HuH-7 (cell line): ENCODE measurements around the gene CARMIL1.
"Not testable (repeated sequence)": the region's sequence is repeated elsewhere in the genome, so short reads cannot be mapped to it uniquely, and the experiment has no call there.

Experiments
- DNase-seq: peaks from one replicate; pipeline ENCODE4 v3.0.0; 2011; ENCODE audit warnings: low spot score

Gene CARMIL1

GRCh38 chr6:25411316-25411950 lies 132.3 kb downstream of the CARMIL1 start:
- no peak for DNase-seq

DNA sequence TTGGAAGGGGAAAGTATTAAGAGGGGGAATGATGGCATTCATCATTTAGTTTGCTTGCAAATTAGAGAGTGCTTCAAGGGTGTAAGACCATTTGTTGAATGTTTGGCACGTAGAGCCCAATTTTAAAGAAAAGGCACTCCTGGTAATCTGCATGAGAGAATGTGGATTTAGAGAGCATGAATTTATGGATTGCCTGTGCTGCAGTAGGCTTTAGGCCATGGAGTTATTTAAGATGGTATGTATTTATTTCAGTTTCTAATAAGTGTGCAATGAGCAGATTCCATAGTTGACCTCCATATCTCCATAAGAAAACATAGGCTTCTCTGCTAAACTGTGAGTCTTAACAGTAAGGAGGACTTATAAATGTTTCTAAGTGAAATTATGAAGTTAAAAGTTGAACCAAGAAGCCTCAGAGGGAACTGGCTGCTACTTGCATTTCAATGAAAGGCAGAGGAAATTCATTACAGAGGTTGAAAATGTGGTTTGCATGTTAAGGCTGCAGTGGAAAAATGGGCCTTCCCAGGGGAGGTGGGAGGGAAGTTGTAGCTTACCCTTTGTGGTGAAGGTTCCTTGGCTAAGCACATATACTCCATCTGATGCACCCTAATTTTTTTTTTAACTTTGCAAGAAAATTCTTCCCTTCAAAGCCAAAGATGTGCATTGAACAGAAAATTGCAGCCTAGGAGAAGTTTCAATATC lies 134.2 kb downstream of the CARMIL1 start:
- DNase-seq = no peak

DNA sequence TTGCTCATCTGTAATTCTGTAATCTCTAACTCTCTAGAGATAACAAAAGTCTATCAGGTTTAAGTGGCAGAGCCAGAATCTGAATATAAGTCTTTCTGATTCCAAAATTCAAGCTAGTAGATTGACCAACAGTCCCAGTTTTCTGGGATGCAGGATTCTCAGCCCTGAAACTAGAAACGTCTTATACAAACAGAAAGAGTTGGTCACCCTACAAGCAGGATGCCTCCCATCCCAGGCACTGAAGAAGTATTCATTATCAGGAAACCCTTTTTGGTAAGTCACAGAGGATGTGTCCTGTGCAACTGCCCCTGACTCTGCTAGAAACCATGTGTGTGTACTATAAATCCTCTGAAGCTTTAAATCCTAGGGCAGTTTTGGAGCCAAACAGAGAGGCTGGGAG lies 135.0 kb downstream of the CARMIL1 start:
- no peak for DNase-seq

DNA sequence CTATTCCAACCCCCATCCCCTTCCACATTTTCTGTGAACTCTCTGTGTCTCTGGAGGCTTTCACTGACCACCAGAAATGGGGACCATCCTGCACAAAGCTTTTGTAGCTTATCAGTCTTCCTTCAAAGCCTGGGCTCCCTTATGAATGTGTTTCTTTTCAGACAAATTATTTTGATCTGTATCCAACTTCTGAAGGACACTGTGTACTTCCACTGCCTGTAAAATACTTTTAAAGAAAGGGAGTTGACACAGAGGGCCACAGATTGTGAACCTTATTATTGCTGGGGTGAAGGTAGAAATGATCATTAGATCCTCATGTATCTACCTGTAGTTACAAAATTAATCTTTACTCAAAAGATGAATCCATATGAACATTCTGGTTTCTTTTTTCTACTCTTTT lies 135.6 kb downstream of the CARMIL1 start:
- no peak for DNase-seq

DNA sequence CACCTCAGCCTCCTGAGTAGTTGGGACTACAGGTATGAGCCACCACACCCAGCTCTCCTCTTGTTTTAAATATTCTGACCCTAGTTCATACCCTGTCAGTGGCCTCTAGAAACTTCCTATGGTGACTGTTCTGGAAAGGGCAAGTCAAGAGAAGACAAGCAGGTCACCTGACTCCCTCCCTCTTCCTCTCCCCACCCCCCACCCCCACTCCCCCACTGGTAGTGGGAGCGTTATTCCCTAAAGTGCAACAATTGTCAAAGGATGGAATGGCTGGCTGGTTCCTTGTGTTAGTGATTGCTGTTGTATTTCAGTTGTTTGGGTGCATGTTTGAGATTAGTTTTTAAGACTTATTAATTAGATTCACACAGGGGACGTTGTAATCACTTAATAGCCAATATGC lies 136.1 kb downstream of the CARMIL1 start:
- no peak for DNase-seq

- no peak for DNase-seq
Measured at GRCh38 chr6:25415701-25416100, 136.5 kb downstream of the CARMIL1 start.

DNA sequence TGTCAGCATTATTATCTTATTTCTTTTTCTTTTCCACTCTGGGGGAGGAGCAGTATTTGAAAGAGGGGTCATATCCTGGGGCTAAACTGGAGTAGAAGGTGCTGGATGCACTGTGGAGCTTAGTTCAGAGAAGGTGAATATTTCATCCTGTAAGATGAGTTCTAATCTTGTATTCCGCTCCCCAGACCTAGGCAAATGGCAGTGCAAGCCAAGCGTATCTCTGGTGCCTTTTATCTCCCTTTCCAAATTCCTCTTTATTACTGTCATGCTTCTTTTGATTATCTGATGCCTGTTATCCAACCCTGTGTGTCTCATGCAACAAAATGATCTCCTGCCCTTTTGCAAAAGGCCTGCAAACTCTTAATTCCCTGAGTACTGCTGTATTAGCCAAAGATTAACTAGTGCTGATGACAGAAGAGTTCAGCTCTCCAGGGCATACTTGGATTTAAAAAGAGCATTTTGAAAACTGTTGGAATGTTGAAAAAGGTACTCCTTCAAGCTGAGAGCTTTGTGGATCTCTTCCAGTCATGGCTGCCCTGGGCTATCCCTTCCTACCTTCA lies 138.0 kb downstream of the CARMIL1 start:
- DNase-seq = no peak

DNA sequence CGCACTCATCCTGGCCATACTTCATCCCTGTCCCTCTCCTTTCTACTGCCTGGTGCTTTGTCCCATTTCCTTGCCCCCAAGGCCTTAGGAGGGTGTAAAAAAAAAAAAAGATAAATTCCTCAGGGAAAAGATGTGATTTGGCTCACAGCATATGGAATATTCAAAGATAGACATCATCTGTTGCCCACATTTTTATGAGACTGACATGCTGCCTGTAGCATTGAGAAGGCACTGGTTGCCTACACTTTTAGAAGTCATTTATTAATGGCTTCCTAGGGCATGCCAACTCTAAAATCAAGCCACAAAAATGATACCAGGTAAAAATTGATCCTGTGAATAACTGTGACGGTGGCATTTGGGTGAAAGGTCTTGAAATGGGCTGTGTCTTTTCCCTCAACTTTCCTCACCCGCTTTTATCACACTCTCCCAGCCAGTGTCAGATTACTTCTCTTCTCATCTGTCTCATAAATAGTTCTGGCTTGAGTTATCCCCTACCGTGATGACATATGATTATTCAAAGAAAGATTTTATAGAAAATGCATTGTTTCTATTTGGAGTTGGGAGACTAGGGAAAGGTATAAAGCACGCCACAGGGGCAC lies 139.4 kb downstream of the CARMIL1 start:
- DNase-seq = no peak

DNA sequence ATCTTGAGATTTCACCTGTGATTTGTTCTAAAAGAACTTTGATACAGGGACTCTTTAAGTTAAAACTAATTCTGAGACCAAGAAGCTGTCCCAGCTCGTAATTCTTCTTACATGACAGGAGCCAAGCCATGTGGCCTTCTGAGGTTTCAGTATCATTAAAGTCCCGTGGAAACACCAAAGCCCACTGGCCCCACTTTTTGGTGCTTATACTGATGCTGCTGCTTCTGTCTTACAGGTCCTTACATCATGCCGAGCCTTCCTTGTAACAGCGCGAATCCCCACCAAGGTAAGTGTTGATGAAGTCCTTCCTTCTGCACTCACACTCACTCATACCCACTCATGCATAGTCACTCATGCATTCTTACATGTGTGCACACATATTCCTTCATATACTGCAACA lies 140.7 kb downstream of the CARMIL1 start:
- DNase-seq = no peak

- no peak for DNase-seq
Measured at GRCh38 chr6:25423358-25423757, 144.2 kb downstream of the CARMIL1 start.

- DNase-seq = no peak
Measured at GRCh38 chr6:25424303-25424702, 145.1 kb downstream of the CARMIL1 start.

- no peak for DNase-seq
Measured at GRCh38 chr6:25427549-25427948, 148.4 kb downstream of the CARMIL1 start.

DNA sequence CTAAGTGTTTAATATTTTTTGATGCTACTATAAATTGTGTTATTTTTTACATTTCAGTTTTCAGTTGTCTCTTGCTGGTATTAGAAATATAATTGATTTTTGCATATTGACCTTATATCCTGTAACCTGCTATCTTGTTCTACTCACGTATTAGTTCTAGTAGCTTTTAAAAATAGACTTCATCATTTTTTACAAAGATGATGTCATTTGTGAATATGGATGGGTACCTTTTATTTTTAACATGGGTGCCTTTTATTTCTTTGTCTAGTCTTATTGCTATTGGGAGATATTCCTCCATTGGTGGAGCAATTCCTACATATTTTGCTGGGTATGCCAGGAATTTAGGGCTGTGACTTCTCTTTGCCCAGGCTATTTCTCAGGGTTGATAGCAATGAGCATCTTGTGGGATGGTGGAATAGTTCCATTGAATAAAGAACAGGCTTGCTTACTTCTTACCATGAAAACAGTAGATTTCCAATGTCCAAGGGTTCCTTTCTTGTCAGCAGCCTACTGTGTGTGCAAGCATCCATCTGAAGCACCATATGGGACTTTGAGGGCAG lies 149.7 kb downstream of the CARMIL1 start:
- DNase-seq = no peak

- no peak for DNase-seq
Measured at GRCh38 chr6:25431306-25431974, 152.3 kb downstream of the CARMIL1 start.

GRCh38 chr6:25431975-25432307 lies 152.8 kb downstream of the CARMIL1 start:
- DNase-seq = no peak

DNA sequence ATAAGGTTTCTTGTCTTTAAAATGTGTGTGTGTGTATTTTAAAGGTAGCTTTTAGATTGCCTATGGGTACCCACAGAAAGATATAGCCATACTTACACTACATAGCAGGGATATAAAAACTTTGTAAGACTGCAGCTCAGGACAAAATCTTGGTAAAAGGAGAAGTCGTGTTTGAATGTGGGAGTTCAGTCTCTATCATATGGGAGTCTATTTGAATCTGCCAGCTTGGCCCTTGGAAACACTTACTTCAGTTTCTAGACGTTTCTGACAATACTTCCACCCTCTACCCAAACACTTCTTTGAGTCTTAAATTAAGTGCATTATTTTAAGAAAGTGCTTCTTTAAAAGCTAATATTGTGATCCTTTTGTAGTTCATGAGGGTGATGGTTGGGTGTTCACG lies 155.7 kb downstream of the CARMIL1 start:
- no peak for DNase-seq

- DNase-seq = no peak
Measured at GRCh38 chr6:25435416-25435985, 156.3 kb downstream of the CARMIL1 start.

GRCh38 chr6:25436760-25437159 lies 157.6 kb downstream of the CARMIL1 start:
- no peak for DNase-seq

DNA sequence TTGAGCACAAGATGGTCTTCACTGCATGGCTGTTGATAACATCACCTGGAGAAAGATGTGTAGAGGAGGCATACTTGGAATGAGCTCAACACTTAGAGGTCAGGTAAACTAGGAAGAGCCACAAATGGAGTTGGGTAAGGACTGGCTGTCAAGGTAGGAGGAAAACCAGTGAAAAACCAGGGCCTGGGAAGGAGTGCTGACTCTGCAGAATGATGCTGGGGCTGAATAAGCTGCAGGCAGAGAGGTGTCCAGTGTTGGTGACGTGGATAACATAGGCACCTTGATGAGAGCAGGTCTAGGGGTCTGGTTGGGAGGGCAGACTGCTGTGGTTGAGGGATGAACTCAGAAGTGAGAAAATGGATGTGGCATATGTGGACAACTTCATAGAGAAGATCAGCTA lies 160.2 kb downstream of the CARMIL1 start:
- no peak for DNase-seq

GRCh38 chr6:25441663-25442270 lies 162.6 kb downstream of the CARMIL1 start:
- no peak for DNase-seq

DNA sequence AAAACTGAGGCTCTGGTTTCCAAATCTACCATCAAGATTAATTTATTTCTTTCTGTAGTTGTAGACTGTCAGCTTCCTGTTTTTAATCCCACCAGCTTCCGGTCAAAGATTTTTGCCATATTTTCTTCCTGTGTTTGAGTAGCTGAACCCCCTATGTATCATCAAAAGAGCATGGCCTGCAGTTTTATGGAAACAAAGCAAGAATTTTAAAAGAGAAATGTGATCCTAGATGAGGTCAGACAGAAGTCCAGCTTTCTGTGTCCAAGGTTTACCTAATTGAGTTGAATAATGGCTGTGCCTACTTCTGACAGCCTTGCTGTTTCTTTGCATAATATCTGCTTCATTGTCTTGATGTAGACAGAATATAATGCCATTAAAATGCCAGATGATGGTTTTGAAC lies 163.7 kb downstream of the CARMIL1 start:
- no peak for DNase-seq

- DNase-seq = not testable (repeated sequence)
Measured at GRCh38 chr6:25444521-25444920, 165.3 kb downstream of the CARMIL1 start.
